GM10847 (cell line): Measurements from ENCODE around the gene SDE2.

Source experiments
- POLR2A ChIP-seq: IDR thresholded peaks from 2 replicates; pipeline ENCODE4 v1.6.1; 2011; ENCODE audit not compliant: insufficient read length; ENCODE audit errors: extremely low read depth

The SDE2 gene

DNA sequence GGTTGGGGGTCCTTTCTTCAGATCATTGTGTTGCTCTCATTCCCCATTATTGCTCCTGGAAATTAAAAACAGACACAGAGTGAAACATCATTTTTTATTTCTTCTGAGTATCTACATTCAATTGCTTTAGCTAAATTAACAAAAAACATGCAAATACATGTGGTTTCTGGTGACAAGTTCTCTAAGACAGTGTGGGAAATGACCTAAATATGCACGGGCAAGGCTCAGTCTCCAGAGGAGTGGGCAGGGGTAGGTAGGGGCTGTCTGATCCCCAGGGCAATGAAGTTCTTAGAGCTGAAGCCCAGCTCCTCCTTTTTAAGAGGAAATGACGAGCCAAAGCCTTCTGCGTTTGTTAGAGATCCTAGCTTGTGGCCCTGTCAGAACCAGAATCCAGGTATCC, 62.6 kb downstream of the SDE2 start:
- no peak for TF ChIP-seq POLR2A

DNA sequence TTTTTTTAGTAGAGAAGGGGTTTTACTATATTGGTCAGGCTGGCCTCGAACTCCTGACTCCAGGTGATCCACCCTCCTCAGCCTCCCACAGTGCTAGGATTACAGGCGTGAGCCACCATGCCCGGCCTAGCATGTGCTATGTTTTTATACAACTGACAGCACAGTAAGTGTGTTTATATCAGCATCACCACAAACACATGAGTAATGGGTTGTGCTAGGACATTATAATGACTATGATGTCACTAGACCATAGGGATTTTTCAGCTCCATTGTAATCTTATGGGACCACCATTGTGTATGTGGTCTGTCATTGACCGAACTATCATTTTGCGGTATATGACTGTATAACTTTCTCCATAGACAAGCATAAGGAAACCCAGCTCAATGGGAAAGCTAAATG, 64.4 kb downstream of the SDE2 start:
- TF ChIP-seq POLR2A, result no peak

DNA sequence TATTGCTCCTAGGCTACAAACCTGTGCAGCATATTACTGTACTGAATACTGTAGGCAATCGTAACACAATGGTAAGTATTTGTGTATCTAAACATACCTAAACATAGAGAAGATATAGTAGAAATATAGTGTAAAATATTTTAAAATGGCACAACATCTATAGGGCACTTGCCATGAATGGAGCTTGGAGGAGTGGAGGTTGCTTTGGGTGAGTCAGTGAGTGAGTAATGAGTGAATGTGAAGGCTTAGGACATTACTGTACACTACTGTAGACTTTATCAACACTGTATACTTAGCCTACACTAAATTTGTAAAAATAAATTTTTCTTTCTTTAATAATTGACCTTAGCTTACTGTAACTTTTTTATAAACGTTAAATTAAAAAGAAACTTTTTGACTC, 66.1 kb downstream of the SDE2 start:
- no peak for TF ChIP-seq POLR2A
